SK-N-SH (cell line): ENCODE data around the gene SRSF6. TPM values are rescaled to one million over a fixed set of nuclear protein-coding genes. Genes with fewer than 3 reads are reported as not detected.

Experiments
- CTCF ChIA-PET: fragments of 300-600, 350-600 bp; formaldehyde crosslinking; extraction: SDS; loops from one replicate; lab custom pipeline; 2021; lab: Yijun Ruan, JAX
- POLR2A ChIA-PET: fragments of 350-600 bp; sonication (Branson Sonifier 250); formaldehyde crosslinking; extraction: SDS; loops from one replicate; lab custom pipeline; 2020; ENCODE audit warnings: antibody characterized with exemption, inconsistent platforms; lab: Yijun Ruan, JAX
- DNase-seq: peaks from one replicate; pipeline ENCODE4 v3.0.0; 2012
- H2AFZ ChIP-seq: fragments of 200-600 bp; sonication (generic); 2 replicates; pipeline ENCODE4 v1.8.1; 2016; ENCODE audit warnings: antibody characterized with exemption, mild to moderate bottlenecking, low read depth
- H3F3A ChIP-seq: fragments of 200-600 bp; sonication (generic); replicated peaks from 2 replicates; pipeline ENCODE3; 2016; ENCODE audit warnings: antibody characterized with exemption, mild to moderate bottlenecking; ENCODE audit not compliant: insufficient read depth
- H3K27ac ChIP-seq, 2 experiments: fragments of 200-500 bp in 1 of 2; fragments of 200-600 bp in 1 of 2; sonication (Bioruptor generic) in 1 of 2; sonication (generic), shearing (Covaris generic) in 1 of 2; 2 replicates each; pipeline versions ENCODE4 v1.5.1 to v1.6.1; 2014 to 2016; ENCODE audit warnings: low read depth in 2 of 2, inconsistent platforms in 1 of 2, low read length in 1 of 2, mild to moderate bottlenecking in 1 of 2, mixed read lengths in 1 of 2
- H3K27me3 ChIP-seq: fragments of 200-600 bp; sonication (generic), shearing (Covaris generic); 2 replicates; pipeline ENCODE4 v1.6.1; 2016; ENCODE audit warnings: mixed run types; ENCODE audit not compliant: insufficient read depth
- H3K36me3 ChIP-seq, 2 experiments: fragments of 200-500 bp in 1 of 2; fragments of 200-600 bp in 1 of 2; sonication (Bioruptor generic) in 1 of 2; sonication (generic) in 1 of 2; replicated peaks in 1 of 2; 2 replicates each; pipeline versions ENCODE3 to v1.5.1; 2014 to 2016; ENCODE audit warnings: low read length in 1 of 2, mild to moderate bottlenecking in 1 of 2; ENCODE audit not compliant: insufficient read depth in 2 of 2, control insufficient read depth in 1 of 2
- H3K4me1 ChIP-seq, 2 experiments: fragments of 200-500 bp in 1 of 2; fragments of 200-600 bp in 1 of 2; sonication (Bioruptor generic) in 1 of 2; sonication (generic), shearing (Covaris generic) in 1 of 2; 2 replicates each; pipeline versions ENCODE4 v1.5.1 to v1.6.1; 2014 to 2016; ENCODE audit warnings: low read depth in 1 of 2, low read length in 1 of 2, mixed run types in 1 of 2; ENCODE audit not compliant: insufficient read depth in 2 of 2, control insufficient read depth in 1 of 2
- H3K4me2 ChIP-seq: fragments of 200-600 bp; sonication (generic), shearing (Covaris generic); 2 replicates; pipeline ENCODE4 v1.6.1; 2017; ENCODE audit warnings: mixed run types
- H3K4me3 ChIP-seq, 2 experiments: fragments of 200-500 bp in 1 of 2; fragments of 200-600 bp in 1 of 2; sonication (Bioruptor generic) in 1 of 2; sonication (generic), shearing (Covaris generic) in 1 of 2; 2 replicates each; pipeline versions ENCODE4 v1.5.1 to v1.8.1; 2014 to 2016; ENCODE audit warnings: low read depth in 2 of 2, inconsistent platforms in 1 of 2, low read length in 1 of 2, mild to moderate bottlenecking in 1 of 2, mixed read lengths in 1 of 2, moderate library complexity in 1 of 2
- H3K79me2 ChIP-seq: fragments of 200-600 bp; sonication (generic); 2 replicates; pipeline ENCODE4 v1.8.1; 2017; ENCODE audit warnings: mild to moderate bottlenecking; ENCODE audit not compliant: insufficient read depth
- H3K9ac ChIP-seq: fragments of 200-600 bp; sonication (generic); 2 replicates; pipeline ENCODE4 v1.6.1; 2017; ENCODE audit warnings: mixed run types
- H3K9me2 ChIP-seq: fragments of 200-600 bp; sonication (generic); 2 replicates; pipeline ENCODE4 v1.6.1; 2017; ENCODE audit warnings: mixed run types
- H3K9me3 ChIP-seq: fragments of 200-600 bp; sonication (generic); 2 replicates; pipeline ENCODE4 v1.6.1; 2017; ENCODE audit warnings: mixed run types, mild to moderate bottlenecking, moderate library complexity
- H4K20me1 ChIP-seq: fragments of 200-600 bp; sonication (generic); 2 replicates; pipeline ENCODE4 v1.6.1; 2017; ENCODE audit warnings: mild to moderate bottlenecking, mixed run types; ENCODE audit not compliant: insufficient read depth
- ELF1 ChIP-seq: IDR thresholded peaks from 2 replicates; pipeline ENCODE4 v1.4.0; 2012
- EP300 ChIP-seq, 2 experiments: IDR thresholded peaks; 2 replicates each; pipeline versions ENCODE4 v1.4.0 to v1.6.1; 2012; ENCODE audit warnings: borderline replicate concordance in 1 of 2, low read depth in 1 of 2, low read length in 1 of 2
- FOXM1 ChIP-seq: IDR thresholded peaks from 2 replicates; pipeline ENCODE4 v1.4.0; 2012; ENCODE audit warnings: low read depth, mild to moderate bottlenecking
- MEF2A ChIP-seq: IDR thresholded peaks from 2 replicates; pipeline ENCODE4 v1.4.0; 2012; ENCODE audit warnings: low read depth, borderline replicate concordance
- MXI1 ChIP-seq: IDR thresholded peaks from 2 replicates; pipeline ENCODE4 v1.6.1; 2012; ENCODE audit warnings: mild to moderate bottlenecking, low read depth, low read length, improper control_type of control experiment
- RAD21 ChIP-seq: IDR thresholded peaks from 2 replicates; pipeline ENCODE4 v1.6.1; 2012; ENCODE audit warnings: mild to moderate bottlenecking, low read length
- RCOR1 ChIP-seq: fragments of 150-350 bp; IDR thresholded peaks from 2 replicates; pipeline ENCODE4 v1.6.1; 2017; ENCODE audit warnings: antibody characterized with exemption, low read length
- RFX5 ChIP-seq: IDR thresholded peaks from 2 replicates; pipeline ENCODE4 v1.6.1; 2012; ENCODE audit warnings: mild to moderate bottlenecking, improper control_type of control experiment, low read length
- RXRA ChIP-seq: IDR thresholded peaks from 2 replicates; pipeline ENCODE4 v1.4.0; 2012; ENCODE audit warnings: low read depth, mild to moderate bottlenecking, borderline replicate concordance
- SIN3A ChIP-seq: IDR thresholded peaks from 2 replicates; pipeline ENCODE4 v1.6.1; 2012; ENCODE audit warnings: low read depth, mild to moderate bottlenecking, low read length, moderate library complexity, borderline replicate concordance
- TAF1 ChIP-seq: IDR thresholded peaks from 2 replicates; pipeline ENCODE4 v1.6.1; 2012; ENCODE audit warnings: low read depth, mild to moderate bottlenecking, low read length, moderate library complexity, borderline replicate concordance
- YY1 ChIP-seq: IDR thresholded peaks from 2 replicates; pipeline ENCODE4 v1.4.0; 2012; ENCODE audit warnings: low read depth, mild to moderate bottlenecking
- ZBTB33 ChIP-seq: IDR thresholded peaks from 2 replicates; pipeline ENCODE4 v1.4.0; 2012; ENCODE audit warnings: low read depth, borderline replicate concordance
- WGBS: methylation state at CpG from one replicate; pipeline ENCODE4 v1.1.6; 2017; ENCODE audit warnings: low lambda C conversion rate; 5-methylcytosine and 5-hydroxymethylcytosine counted together
- polyA plus RNA-seq, 3 experiments: library from polyadenylated mRNA; depleted of rRNA; stranded (reverse); fragments of >200 nt; gene quantifications; 2 replicates each; pipeline ENCODE4 v1.2.3, GENCODE V29; 2012
- TF ChIP-seq, protein P1 (sequence below): IDR thresholded peaks from 2 replicates; pipeline ENCODE4 v1.6.1; 2012; ENCODE audit warnings: mild to moderate bottlenecking, low read depth, low read length, moderate library complexity
- TF ChIP-seq, protein P2 (sequence below): fragments of 150-350 bp; IDR thresholded peaks from 2 replicates; pipeline ENCODE4 v1.6.1; 2017; ENCODE audit warnings: antibody characterized with exemption, low read length, low read depth, borderline replicate concordance
- TF ChIP-seq, protein P3 (sequence below): fragments of 150-350 bp; IDR thresholded peaks from 2 replicates; pipeline ENCODE4 v1.6.1; 2016; ENCODE audit warnings: mild to moderate bottlenecking, low read depth, low read length

The SRSF6 gene
- polyA plus RNA-seq, 1 of the 3 experiments (the other 2 are of a cell fraction): 92.6 TPM

DNA sequence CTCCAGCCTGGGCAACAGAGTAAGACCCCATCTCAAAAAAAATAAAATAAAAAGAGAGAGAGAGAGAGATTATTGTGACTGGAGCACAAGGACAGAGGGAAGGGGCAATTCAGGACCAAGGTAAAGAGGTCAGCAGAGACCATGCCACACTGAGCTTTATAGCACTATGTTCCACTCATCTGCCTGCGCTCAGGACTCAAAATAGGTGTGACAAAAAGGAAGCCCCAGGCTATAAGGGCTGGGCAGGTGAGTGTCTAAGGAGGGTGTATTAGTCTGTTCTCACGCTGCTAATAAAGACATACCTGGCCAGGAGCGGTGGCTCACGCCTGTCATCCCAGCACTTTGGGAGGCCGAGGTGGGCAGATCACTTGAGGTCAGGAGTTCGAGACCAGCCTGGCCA lies 23.1 kb upstream of the SRSF6 start:
- Histone ChIP-seq H3K36me3 (no peaks in the 10 kb centered on the region), H4K20me1 (no peaks in the 10 kb centered on the region), H3K4me2 (no peak overlapping the region), H3K27ac (no peak overlapping the region), H3F3A (no peaks in the 10 kb centered on the region), H3K4me1 (peaks cover 0 to 19% of the 10 kb centered on the region in 2 experiments; a peak in 1 of 4 replicates), H3K27me3 (no peaks in the 10 kb centered on the region), H2AFZ (no peak overlapping the region), H3K9me3 (no peaks in the 10 kb centered on the region), H3K9ac (no peak overlapping the region), H3K79me2 (no peaks in the 10 kb centered on the region), H3K4me3 (no peak overlapping the region), H3K9me2 (no peaks in the 10 kb centered on the region)
- no peak for DNase-seq
- 32% methylated on average over 6 of the region's 6 CpGs for WGBS
- TF ChIP-seq FOXM1 (no peak), ZBTB33 (no peak), RAD21 (no peak), RCOR1 (no peak), TAF1 (no peak), RXRA (no peak), MEF2A (no peak), SIN3A (no peak), YY1 (no peak), EP300 (IDR thresholded peaks at IDR 0.05; ENCODE audit: borderline replicate concordance in 1 of 2, low read depth in 1 of 2, low read length in 1 of 2) (no peak), MXI1 (no peak), RFX5 (no peak), ELF1 (no peak)
- TF ChIP-seq, protein P1, sequence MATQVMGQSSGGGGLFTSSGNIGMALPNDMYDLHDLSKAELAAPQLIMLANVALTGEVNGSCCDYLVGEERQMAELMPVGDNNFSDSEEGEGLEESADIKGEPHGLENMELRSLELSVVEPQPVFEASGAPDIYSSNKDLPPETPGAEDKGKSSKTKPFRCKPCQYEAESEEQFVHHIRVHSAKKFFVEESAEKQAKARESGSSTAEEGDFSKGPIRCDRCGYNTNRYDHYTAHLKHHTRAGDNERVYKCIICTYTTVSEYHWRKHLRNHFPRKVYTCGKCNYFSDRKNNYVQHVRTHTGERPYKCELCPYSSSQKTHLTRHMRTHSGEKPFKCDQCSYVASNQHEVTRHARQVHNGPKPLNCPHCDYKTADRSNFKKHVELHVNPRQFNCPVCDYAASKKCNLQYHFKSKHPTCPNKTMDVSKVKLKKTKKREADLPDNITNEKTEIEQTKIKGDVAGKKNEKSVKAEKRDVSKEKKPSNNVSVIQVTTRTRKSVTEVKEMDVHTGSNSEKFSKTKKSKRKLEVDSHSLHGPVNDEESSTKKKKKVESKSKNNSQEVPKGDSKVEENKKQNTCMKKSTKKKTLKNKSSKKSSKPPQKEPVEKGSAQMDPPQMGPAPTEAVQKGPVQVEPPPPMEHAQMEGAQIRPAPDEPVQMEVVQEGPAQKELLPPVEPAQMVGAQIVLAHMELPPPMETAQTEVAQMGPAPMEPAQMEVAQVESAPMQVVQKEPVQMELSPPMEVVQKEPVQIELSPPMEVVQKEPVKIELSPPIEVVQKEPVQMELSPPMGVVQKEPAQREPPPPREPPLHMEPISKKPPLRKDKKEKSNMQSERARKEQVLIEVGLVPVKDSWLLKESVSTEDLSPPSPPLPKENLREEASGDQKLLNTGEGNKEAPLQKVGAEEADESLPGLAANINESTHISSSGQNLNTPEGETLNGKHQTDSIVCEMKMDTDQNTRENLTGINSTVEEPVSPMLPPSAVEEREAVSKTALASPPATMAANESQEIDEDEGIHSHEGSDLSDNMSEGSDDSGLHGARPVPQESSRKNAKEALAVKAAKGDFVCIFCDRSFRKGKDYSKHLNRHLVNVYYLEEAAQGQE: no peak
- TF ChIP-seq, protein P2, sequence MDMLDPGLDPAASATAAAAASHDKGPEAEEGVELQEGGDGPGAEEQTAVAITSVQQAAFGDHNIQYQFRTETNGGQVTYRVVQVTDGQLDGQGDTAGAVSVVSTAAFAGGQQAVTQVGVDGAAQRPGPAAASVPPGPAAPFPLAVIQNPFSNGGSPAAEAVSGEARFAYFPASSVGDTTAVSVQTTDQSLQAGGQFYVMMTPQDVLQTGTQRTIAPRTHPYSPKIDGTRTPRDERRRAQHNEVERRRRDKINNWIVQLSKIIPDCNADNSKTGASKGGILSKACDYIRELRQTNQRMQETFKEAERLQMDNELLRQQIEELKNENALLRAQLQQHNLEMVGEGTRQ: no peak
- TF ChIP-seq, protein P3, sequence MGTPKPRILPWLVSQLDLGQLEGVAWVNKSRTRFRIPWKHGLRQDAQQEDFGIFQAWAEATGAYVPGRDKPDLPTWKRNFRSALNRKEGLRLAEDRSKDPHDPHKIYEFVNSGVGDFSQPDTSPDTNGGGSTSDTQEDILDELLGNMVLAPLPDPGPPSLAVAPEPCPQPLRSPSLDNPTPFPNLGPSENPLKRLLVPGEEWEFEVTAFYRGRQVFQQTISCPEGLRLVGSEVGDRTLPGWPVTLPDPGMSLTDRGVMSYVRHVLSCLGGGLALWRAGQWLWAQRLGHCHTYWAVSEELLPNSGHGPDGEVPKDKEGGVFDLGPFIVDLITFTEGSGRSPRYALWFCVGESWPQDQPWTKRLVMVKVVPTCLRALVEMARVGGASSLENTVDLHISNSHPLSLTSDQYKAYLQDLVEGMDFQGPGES: no peak
- CTCF ChIA-PET: no interaction called here
- POLR2A ChIA-PET: no interaction called here
